Small intestine (tissue), 7 donors: Measurements from ENCODE around the gene MINDY4. TPM values are rescaled to one million over a fixed set of nuclear protein-coding genes. Genes with fewer than 3 reads are reported as not detected.

ENCODE experiments used
- DNase-seq, 2 donors: peaks; one replicate each; pipeline versions ENCODE4 v3.0.0 to v3.0.0-alpha.2; 2013
- FAIRE-seq: peaks from 2 replicates; lab custom pipeline; 2012; peaks lifted over from hg19 to GRCh38; lab: Jason Lieb, UNC
- H3K27ac ChIP-seq, 3 donors: one replicate each; pipeline ENCODE4 v1.5.1; 2013; ENCODE audit warnings: low read length in 2 of 3, mild to moderate bottlenecking in 2 of 3, control low read depth in 1 of 3, inconsistent platforms in 1 of 3, low read depth in 1 of 3, moderate library complexity in 1 of 3
- H3K27me3 ChIP-seq, 3 donors: one replicate each; pipeline ENCODE4 v1.6.1; 2013; ENCODE audit warnings: low read length in 3 of 3, inconsistent platforms in 1 of 3; ENCODE audit not compliant: control insufficient read depth in 3 of 3, insufficient read depth in 3 of 3
- H3K36me3 ChIP-seq, 3 donors: one replicate each; pipeline ENCODE4 v1.6.1; 2013; ENCODE audit warnings: low read length in 3 of 3, inconsistent platforms in 1 of 3, low read depth in 1 of 3, mild to moderate bottlenecking in 1 of 3, moderate library complexity in 1 of 3; ENCODE audit not compliant: control insufficient read depth in 3 of 3, insufficient read depth in 2 of 3
- H3K4me1 ChIP-seq, 3 donors: one replicate each; pipeline ENCODE4 v1.6.1; 2013; ENCODE audit warnings: low read length in 2 of 3, inconsistent platforms in 1 of 3, low read depth in 1 of 3, mild to moderate bottlenecking in 1 of 3, moderate library complexity in 1 of 3; ENCODE audit not compliant: control insufficient read depth in 3 of 3, insufficient read depth in 2 of 3
- H3K4me3 ChIP-seq, 3 donors: one replicate each; pipeline ENCODE4 v1.5.1; 2013; ENCODE audit warnings: low read length in 3 of 3, control low read depth in 1 of 3, inconsistent platforms in 1 of 3, low read depth in 1 of 3, mild to moderate bottlenecking in 1 of 3, moderate library complexity in 1 of 3
- H3K9me3 ChIP-seq, 2 donors: one replicate each; pipeline ENCODE4 v1.6.1; 2013; ENCODE audit warnings: low read depth in 1 of 2, low read length in 1 of 2; ENCODE audit not compliant: control insufficient read depth in 2 of 2, insufficient read depth in 1 of 2
- WGBS, 3 donors: extraction: QIAGEN DNeasy Blood & Tissue Kit; methylation state at CpG; one replicate each; pipeline ENCODE4 v1.1.7; 2013; 5-methylcytosine and 5-hydroxymethylcytosine counted together
- polyA plus RNA-seq, 4 donors: library from polyadenylated mRNA; stranded (reverse) in 3 of 4; unstranded in 1 of 4; fragments of 200-250 nt in 3 of 4; fragments of 120-200 nt in 1 of 4; gene quantifications; one replicate each; pipeline versions ENCODE4 v1.2.1 to v1.2.3, GENCODE V29; 2013
- donor health status: healthy with polysubstance abuse.
- donor health status: control.
- donor health status: control.
- donor health status: Bipolar disorder and iron deficiency.
- donor health status: healthy.

The MINDY4 gene
- polyA plus RNA-seq, 4 donors, result 0.22 to 6.5 (median 1.9) TPM

DNA sequence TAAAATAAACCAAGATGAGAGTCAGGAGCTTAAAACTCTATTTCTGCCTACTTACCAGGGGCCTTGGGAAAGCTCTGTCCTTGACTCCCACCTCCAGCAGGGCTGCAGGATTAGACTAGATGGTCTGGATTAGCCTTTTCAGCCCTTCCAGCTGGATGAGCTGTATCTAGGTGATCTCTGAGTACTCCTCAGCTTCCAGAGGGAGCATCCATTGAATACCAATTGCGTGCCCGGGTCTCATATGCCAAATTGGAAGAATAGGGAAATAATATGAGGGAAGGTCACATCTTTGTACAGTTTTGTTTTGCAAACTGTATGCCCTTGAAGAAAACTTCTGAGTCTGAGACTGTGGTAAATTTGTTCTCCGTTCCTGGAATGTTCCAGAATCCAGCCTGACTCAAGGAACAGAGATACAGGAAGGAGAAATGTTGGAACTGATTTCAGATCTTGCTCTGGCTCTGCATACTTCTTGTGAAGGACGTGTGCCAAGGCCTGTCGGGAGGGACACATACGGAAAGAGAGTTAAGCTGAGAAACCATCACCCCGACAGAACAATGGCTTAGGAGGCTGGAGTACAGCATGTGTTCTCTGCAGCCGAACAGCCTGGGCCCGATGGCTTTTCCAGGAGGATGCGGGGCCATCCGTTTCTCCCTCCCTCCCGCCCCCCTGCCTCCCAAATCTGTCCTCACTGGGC is 44.9 kb downstream of the MINDY4 start:
- 72 to 91% (median 89%) methylated on average over 12 of the region's 12 CpGs for WGBS, 3 donors
- no peaks in the 10 kb centered on the region for H3K9me3 ChIP-seq
- H3K4me1 ChIP-seq, result no peaks in the 10 kb centered on the region
- no peak for DNase-seq
- no peaks in the 10 kb centered on the region for H3K27me3 ChIP-seq
- peak overlapping the region in 1 of 3 donors; percentile 25 for H3K27ac ChIP-seq
- H3K4me3 ChIP-seq, result no peak overlapping the region
- peaks cover 0 to 16% (median 0%) of the 10 kb centered on the region in 3 donors for H3K36me3 ChIP-seq
- FAIRE-seq, result no peak

GRCh38 chr7:30816645-30817370 is 45.6 kb downstream of the MINDY4 start:
- 79 to 84% (median 80%) methylated on average over 6 of the region's 6 CpGs for WGBS, 3 donors
- H3K36me3 ChIP-seq, result peaks cover 0 to 16% (median 0%) of the 10 kb centered on the region in 3 donors
- FAIRE-seq (no peak), DNase-seq (no peak)
- no peaks in the 10 kb centered on the region for H3K9me3 ChIP-seq
- H3K27ac ChIP-seq, result no peak overlapping the region
- no peak overlapping the region for H3K4me3 ChIP-seq
- no peaks in the 10 kb centered on the region for H3K4me1 ChIP-seq
- no peaks in the 10 kb centered on the region for H3K27me3 ChIP-seq

DNA sequence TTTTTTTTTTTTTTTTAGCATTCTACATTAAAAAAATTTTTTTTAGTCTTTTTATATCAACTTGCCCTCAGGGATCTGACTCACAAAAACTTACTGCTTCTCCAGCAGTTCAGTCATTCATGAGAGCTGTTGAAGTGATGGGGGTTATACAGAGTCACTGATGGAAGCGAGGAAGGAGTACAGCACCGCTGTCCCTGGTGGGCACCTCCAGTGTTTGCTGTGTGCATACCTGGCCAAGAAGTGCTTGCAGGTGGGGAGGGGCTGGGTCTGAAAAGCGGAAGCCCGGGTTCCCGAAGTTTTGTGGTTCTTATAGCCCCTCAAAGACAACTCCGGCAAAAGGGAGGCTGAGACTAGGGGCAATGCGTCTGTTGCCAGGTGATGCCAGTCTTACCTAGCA is 46.2 kb downstream of the MINDY4 start:
- H3K4me3 ChIP-seq, result no peak overlapping the region
- no peak for DNase-seq
- peaks cover 0 to 16% (median 0%) of the 10 kb centered on the region in 3 donors for H3K36me3 ChIP-seq
- no peak for FAIRE-seq
- H3K4me1 ChIP-seq, result no peaks in the 10 kb centered on the region
- H3K27ac ChIP-seq, result no peak overlapping the region
- H3K27me3 ChIP-seq, result no peaks in the 10 kb centered on the region
- H3K9me3 ChIP-seq, result no peaks in the 10 kb centered on the region
- WGBS, 3 donors, result 92 to 95% (median 94%) methylated on average over 7 of the region's 7 CpGs

- DNase-seq, result no peak
- no peaks in the 10 kb centered on the region for H3K27me3 ChIP-seq
- no peak for FAIRE-seq
- H3K4me1 ChIP-seq, result no peaks in the 10 kb centered on the region
- no peak overlapping the region for H3K4me3 ChIP-seq
- 89 to 95% (median 90%) methylated on average over 6 of the region's 6 CpGs for WGBS, 3 donors
- peaks cover 0 to 24% (median 0%) of the 10 kb centered on the region in 3 donors for H3K36me3 ChIP-seq
- H3K9me3 ChIP-seq, result peaks cover 0 to 7% of the 10 kb centered on the region in 2 donors
- H3K27ac ChIP-seq, result no peak overlapping the region
These were observed 53.9 kb downstream of the MINDY4 start for GRCh38 chr7:30824821-30825720.

DNA sequence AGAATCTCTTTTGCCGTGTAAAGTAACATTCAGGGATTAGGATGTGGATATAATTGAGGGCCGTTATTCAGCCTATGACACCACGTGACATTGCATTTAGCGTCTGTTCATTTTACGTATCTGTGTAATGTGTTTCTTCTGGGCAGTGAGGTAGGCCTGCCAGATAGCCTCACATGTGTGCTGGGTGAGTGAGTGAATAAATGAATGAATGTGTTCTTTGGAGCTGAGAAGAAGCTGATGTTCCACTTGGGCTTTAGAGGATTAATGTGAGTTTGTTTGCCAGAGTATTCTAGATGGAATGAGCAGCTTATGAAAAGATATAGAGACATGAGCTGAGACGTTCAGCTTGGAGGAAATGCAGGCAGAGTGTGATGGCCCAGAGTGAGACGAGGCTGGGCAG is 55.0 kb downstream of the MINDY4 start:
- WGBS, 3 donors, result 90 to 96% (median 92%) methylated on average over 7 of the region's 7 CpGs
- DNase-seq, result no peak
- Histone ChIP-seq H3K9me3 (peaks cover 0 to 16% of the 10 kb centered on the region in 2 donors), H3K27me3 (no peaks in the 10 kb centered on the region), H3K4me1 (no peaks in the 10 kb centered on the region), H3K27ac (no peak overlapping the region), H3K4me3 (no peak overlapping the region), H3K36me3 (peaks cover 0 to 25% (median 0%) of the 10 kb centered on the region in 3 donors)
- FAIRE-seq, result no peak

DNA sequence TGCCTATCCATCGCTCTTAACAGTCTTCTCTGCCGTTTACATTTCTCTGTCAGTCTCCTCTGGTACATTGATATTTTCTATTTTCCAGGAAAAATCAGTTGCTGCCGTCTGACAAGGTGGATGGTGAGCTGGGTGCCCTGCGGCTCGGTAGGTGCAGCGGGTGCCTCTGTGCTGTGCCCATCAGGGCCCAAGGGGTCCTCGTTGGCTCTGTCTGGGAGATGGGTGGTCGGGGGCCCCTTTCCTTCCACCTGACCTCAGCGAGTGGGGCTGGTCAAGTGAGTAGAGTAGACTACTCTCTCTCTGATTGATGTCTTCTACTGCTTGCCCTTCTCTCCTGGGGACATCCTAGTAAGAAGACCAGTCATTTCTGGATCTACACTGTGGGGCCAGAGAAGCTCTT is 57.4 kb downstream of the MINDY4 start:
- FAIRE-seq, result no peak

DNA sequence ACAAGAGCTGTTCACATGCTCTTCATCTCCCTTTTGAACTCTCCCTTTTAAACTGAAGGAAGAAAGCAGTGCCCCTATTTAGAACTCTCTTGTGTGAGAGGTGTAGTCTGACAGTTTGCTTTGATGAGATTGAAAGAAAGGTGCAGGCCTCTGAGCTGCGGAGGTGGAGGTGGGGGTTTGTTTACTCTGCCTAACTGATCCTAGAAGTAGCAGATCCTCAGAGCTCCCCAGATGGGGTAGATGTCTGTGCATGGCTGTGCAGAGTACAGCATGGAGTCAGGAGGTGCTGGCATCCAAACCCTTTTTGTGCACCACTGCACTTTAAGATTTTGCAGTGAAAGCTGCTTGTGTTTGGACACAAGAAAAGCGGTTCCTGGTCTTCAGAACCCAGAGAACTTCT is 58.3 kb downstream of the MINDY4 start:
- H3K4me1 ChIP-seq, result no peaks in the 10 kb centered on the region
- WGBS, 3 donors, result 78 to 88% (median 80%) methylated on average over 2 of the region's 2 CpGs
- H3K27ac ChIP-seq, result no peak overlapping the region
- no peak overlapping the region for H3K4me3 ChIP-seq
- DNase-seq, result no peak
- peaks cover 0 to 40% (median 0%) of the 10 kb centered on the region in 3 donors for H3K36me3 ChIP-seq
- no peaks in the 10 kb centered on the region for H3K27me3 ChIP-seq
- no peak for FAIRE-seq
- peaks cover 0 to 33% of the 10 kb centered on the region in 2 donors for H3K9me3 ChIP-seq

More for the DNA sequence above, 57.4 kb downstream of the MINDY4 start:
- WGBS, 3 donors, result 90 to 94% (median 93%) methylated on average over 9 of the region's 9 CpGs
- Histone ChIP-seq H3K27ac (no peak overlapping the region), H3K4me1 (no peaks in the 10 kb centered on the region), H3K9me3 (peaks cover 0 to 24% of the 10 kb centered on the region in 2 donors), H3K27me3 (no peaks in the 10 kb centered on the region), H3K36me3 (peaks cover 0 to 32% (median 0%) of the 10 kb centered on the region in 3 donors), H3K4me3 (no peak overlapping the region)
- DNase-seq, result no peak

- H3K27ac ChIP-seq, result no peak overlapping the region
- no peaks in the 10 kb centered on the region for H3K4me1 ChIP-seq
- peaks cover 0 to 33% of the 10 kb centered on the region in 2 donors for H3K9me3 ChIP-seq
- peaks cover 0 to 39% (median 0%) of the 10 kb centered on the region in 3 donors for H3K36me3 ChIP-seq
- FAIRE-seq (no peak), DNase-seq (no peak)
- H3K4me3 ChIP-seq, result no peak overlapping the region
- no peaks in the 10 kb centered on the region for H3K27me3 ChIP-seq
- 84 to 89% (median 89%) methylated on average over 2 of the region's 2 CpGs for WGBS, 3 donors
These were observed 60.0 kb downstream of the MINDY4 start for GRCh38 chr7:30831227-30831626.
